ENCODE measurements around the gene KLHL26.
"Not testable (repeated sequence)": the region's sequence is repeated elsewhere in the genome, so short reads cannot be mapped to it uniquely, and the experiment has no call there.

Gene KLHL26

DNA sequence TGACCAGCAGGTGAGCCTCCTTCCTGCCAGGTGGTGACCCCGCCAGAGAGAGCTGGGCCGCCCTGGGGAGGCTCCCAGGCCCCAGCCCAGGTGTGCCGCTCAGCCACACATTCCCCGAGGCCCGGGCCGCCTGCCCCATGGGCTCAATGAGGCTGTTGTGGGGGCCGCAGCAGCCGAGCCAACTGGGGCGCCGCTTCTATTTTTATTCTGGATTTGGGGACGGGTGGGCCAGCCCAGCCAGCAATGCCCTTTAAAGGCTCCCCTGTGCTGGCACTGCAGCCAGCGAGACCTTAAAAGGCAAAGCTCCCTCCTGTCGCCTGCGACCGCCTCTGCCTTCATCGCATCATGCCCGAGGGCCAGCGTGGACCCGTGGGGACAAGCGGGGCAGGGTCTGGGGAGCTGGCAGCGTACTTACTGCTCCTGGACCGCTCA, 29.0 kb downstream of the KLHL26 start:
- DNase-seq (ENCODE audit: low read depth, low spot score): no peak

DNA sequence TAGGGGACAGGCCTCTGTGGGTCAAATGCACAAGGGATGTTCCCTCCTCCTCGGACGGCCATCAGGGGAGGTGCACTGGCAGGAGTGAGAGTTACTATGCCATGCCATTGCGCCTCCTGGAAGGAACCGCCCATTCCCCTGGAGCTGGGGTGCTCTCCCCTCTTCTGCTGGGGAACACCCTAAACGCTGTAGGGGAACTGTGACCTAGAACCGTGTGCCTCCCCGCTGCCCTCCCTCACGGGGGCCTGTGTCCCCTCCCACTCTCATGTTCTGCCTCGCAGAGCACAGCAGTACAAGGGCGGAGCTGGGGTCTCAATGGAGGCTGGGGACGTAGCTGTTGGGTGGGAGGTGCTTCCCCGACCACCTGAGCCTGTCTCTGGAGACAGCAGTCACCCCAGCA, 29.5 kb downstream of the KLHL26 start:
- DNase-seq (ENCODE audit: low read depth, low spot score): no peak

DNA sequence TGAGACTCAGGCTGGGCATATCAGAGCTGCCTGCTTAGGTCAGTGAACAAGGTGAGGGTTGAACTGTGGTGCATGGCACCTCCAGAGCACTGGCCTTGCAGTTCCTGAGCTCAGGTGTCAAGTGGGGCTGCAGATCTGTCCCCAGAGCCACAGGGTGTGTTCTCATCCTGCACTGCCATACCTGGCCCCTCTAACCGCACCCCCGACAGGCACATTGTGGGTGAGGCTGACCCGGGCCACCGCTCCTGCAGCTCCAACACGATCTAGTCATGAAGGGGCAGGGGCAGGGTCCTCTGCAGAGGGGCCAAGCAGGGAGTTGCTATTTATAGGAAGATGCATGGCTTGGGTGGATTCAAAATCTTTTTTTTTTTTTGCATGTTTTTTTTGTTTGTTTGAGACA, 30.0 kb downstream of the KLHL26 start:
- no peak for DNase-seq (ENCODE audit: low read depth, low spot score)

DNA sequence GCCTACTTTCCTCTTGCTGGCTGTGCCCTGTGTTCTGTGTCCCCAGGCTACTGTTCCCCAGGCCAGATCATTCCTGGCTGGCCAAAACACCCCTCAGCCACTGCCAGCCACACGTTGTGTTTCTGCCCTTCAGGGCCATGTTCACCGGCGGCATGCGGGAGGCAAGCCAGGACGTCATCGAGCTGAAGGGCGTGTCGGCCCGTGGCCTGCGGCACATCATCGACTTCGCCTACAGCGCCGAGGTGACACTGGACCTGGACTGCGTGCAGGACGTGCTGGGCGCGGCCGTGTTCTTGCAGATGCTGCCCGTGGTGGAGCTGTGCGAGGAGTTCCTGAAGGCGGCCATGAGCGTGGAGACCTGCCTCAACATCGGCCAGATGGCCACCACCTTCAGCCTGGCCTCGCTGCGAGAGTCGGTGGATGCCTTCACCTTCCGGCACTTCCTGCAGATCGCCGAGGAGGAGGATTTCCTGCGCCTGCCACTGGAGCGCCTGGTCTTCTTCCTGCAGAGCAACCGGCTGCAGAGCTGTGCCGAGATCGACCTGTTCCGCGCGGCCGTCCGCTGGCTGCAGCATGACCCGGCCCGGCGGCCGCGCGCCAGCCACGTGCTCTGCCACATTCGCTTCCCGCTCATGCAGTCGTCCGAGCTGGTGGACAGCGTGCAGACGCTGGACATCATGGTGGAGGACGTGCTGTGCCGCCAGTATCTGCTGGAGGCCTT, 30.9 kb downstream of the KLHL26 start:
- no peak for DNase-seq (ENCODE audit: low read depth, low spot score)

DNA sequence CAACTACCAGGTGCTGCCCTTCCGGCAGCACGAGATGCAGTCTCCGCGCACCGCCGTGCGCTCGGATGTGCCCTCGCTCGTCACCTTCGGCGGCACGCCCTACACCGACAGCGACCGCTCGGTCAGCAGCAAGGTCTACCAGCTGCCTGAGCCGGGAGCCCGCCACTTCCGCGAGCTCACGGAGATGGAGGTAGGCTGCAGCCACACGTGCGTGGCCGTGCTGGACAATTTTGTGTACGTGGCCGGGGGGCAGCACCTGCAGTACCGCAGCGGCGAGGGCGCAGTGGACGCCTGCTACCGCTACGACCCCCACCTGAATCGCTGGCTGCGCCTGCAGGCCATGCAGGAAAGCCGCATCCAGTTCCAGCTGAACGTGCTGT, 31.4 kb downstream of the KLHL26 start:
- no peak for DNase-seq (ENCODE audit: low read depth, low spot score)

DNA sequence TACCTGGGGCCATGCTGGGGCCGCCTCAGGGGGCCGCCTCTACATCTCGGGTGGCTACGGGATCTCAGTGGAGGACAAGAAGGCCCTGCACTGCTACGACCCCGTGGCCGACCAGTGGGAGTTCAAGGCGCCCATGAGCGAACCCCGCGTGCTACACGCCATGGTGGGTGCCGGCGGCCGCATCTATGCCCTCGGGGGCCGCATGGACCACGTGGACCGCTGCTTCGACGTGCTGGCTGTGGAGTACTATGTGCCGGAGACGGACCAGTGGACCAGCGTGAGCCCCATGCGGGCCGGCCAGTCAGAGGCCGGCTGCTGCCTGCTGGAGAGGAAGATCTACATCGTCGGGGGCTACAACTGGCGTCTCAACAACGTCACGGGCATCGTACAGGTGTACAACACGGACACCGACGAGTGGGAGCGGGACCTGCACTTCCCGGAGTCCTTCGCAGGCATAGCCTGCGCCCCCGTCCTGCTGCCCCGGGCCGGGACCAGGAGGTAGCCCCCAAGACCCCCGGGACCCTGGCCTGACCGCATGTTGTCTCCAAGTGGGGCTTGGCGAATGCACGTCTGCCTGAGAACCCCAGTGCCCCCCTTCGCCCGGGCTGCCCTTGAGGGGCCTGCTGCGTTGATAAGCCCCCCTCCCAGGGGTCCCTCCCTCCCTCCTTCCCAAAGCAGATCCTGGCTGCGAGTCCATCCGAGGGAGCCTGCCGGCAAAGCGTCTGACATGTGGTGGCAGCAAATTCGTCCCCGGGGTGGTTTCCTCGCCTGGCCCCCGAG, 32.1 kb downstream of the KLHL26 start:
- no peak for DNase-seq (ENCODE audit: low read depth, low spot score)

DNA sequence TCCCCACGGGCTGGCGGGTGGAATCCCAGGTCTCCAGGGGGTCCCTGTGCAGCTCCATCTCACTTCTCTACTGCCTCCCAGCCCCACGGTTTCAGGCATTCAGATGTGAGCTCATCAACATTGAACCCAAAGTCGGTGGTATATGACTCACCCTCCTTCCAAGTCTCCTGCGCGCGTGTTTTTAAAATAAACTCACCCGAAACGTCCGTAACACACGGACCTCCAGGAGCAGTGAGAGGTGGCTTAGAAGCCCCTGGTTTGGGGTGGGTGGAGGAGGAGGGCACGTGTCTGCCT, 32.6 kb downstream of the KLHL26 start:
- DNase-seq (ENCODE audit: low read depth, low spot score): no peak

DNA sequence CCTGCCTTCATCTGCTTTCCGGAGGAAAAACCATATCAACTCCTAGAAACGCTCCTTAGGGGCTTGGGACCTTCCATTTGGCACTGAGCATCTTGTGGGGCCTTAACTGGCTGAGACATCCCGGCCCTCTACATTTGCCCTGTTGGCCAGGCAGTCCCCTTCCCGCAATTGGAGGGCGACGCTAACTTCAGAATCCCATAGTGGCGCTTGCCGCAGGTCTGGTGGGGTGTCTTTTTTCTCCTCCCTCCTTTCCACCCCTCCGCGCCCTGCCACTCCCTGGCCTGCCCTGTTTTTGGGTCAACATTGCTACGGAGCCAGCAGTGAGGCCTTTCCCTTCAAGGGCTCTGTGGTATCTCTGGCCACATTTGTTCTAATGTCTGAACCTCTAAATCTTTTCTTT, 33.1 kb downstream of the KLHL26 start:
- DNase-seq (ENCODE audit: low read depth, low spot score): no peak

DNA sequence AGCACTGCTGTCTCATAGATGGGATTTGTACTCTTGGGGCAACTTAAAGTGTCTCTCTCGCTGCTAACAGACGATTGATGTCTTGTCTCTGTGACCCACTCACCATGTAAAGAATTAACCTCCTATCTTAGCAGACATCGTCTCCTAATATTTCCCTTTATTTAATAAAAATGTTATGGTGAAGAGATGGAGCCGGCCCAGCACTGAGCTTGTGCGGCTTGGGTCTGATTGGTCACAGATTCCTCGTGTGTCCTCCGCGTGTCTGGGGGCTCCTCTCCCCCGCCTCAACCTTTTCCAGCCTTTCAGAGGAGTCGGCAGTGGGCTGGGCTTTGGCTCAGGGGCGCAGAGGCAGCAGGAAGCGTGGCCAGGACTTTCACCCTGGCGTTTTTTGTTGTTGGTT, 33.5 kb downstream of the KLHL26 start:
- no peak for DNase-seq (ENCODE audit: low read depth, low spot score)

DNA sequence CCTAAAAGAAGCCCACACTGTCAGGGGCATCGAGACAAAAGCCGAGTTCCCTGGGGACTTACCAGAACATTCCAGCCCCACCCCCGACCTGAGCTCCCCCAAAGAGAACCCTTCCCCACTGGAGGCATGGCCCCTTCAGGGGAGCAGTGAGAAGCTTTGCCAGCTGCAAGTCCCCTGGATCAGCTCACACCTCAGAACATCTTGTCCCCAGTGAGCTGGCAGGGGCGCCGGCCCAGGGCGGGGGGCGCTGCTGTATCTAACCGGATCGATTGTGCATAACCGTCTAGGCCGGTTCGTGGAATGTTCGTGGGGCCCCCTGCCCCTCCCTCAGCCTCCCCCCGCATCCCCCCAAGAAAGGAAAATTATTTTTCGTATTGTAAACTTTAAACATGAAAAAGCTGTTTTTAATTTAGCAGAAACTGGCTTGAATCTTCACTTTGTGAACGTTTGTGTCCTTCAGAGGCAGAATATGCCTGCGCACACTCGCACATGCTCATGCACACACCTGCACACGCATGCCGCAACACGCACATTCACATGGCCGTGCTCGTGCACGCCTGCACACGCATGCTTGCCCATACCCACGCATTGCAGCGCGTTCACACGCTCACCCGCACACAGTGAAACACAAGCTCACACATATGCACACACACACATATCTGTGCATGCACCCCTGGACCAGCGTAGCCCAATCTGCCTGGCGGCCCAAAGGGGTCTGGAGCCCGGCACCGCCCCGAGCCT, 34.6 kb downstream of the KLHL26 start:
- no peak for DNase-seq (ENCODE audit: low read depth, low spot score)

DNA sequence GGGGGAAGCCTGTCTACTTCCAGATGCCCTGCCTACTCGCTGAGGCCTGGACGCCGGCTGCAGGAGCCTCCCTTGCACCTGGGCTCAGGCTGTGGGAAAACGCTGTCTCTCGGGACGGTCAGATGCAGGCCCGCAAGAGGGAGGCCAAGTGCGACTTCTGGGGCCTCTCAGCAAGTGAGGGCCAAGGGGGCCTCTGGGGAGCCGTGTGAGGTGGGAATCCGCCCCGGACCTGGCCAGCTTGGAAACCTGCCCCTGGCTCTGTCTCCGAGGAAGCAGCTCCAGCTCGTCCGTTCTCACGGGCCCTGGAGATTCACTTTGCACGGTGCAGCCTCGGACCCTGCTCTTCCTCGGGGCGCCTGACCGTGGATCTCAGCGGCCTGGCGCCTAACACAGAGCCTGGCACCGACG, 35.2 kb downstream of the KLHL26 start:
- DNase-seq (ENCODE audit: low read depth, low spot score): no peak

DNA sequence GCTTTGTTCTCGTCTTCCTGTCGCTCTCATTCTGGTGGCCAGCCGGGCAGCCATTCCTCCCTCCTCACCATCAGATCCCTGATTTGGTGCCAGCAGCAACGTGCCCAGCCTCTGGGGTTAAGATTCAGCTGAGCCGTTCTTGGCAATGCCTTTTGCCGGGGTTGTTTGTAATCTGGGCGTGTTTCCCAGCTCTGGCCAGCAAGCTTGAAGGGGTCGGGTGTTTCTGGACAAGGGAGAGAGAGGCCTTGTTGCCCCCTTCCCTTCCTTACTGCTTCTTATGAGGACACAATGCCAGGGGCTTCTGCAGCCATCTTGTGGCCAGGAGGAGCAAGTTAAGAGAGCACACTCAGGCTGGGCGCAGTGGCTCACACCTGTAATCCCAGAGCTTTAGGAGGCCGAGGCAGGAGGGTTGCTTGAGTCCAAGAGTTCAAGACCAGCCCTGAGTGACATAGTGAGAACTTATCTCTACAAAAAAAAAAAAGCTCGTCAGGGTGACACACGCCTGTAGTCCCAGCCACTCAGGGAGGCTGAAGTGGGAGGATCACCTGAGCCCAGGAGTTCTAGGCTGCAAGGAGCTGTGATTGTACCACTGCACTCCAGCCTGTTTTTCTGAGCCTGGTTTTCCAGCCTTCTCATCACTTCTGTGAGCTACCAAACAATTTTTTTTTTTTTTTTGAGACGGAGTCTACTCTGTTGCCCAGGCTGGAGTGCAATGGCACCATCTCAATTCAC, 35.9 kb downstream of the KLHL26 start:
- DNase-seq (ENCODE audit: low read depth, low spot score): peak; percentile 67

DNA sequence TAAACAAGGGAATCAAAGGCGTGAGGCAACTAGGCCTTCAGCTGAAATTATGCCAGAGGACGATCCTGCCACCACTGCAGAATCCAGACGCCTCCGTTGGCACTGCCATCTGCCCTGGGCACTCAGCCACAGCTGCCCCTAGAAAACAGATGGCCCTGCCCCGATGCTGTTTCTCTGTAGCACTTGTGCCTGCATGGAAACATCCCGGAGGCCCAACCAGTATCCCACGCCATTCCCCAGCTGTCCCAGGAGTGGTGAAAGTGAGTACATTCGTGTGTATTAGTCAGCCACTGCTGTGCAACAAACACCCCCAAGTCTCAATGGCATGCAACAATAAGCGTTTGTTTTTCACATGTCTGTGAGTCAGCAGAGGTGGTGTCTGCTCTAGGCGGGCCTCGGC, 37.8 kb downstream of the KLHL26 start:
- DNase-seq (ENCODE audit: low read depth, low spot score): no peak

DNA sequence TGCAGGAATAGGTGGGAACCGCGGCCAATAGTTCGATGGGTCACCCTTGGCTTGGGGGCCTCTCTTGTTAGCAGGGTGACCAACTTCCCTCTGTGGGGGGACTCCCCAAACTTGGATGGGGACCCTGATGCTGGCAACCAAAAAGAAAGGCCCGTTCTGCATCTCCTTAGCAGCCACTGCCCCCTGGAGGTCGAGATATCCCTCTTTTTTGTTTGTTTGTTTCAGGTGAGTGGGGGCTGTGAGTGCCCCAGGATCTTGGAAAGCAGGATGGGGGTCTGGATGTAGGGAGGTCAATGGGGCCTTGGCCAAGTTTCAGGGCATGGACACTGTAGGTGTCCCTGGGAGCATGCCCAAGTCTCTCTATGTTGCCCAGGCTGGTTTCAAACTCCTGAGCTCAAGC, 39.0 kb downstream of the KLHL26 start:
- peak; percentile 39 for DNase-seq (ENCODE audit: low read depth, low spot score)

DNA sequence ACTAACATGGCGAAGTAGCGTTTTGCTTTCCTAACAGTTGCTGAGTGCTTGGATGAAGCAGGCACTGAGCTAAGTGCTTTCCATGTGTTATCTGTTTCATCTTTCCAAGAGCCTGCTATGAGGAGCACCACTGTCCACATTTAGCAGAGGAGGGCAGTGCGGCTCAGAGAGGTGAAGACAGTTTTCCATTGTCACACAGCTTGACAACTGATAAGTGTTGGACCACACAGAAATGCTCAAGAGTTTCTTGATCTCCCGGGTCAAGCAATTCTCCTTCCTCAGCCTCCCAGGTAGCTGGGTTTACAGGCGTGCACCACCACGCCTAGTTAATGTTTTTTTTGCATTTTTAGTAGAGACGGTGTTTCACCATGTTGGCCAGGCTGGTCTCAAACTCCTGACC, 39.9 kb downstream of the KLHL26 start:
- no peak for DNase-seq (ENCODE audit: low read depth, low spot score)

DNA sequence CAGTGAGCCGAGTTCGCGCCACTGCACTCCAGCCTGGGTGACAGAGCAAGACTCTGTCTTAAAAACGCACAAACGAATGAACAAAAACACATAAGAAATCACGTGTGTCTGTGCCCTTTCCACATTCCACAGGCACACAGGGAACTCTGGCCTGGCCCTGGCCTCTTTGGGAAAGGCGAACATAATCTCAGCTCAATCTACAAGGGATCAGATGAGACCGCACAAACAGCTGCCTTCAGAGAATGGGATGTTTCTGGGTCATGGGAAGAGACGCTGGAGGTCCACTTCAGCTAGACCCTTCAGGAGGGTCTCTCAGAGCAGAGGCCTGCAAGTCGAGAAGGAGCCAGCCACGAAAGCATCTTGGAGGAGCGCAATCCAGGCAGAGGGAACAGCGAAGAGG, 40.3 kb downstream of the KLHL26 start:
- DNase-seq (ENCODE audit: low read depth, low spot score): no peak

DNA sequence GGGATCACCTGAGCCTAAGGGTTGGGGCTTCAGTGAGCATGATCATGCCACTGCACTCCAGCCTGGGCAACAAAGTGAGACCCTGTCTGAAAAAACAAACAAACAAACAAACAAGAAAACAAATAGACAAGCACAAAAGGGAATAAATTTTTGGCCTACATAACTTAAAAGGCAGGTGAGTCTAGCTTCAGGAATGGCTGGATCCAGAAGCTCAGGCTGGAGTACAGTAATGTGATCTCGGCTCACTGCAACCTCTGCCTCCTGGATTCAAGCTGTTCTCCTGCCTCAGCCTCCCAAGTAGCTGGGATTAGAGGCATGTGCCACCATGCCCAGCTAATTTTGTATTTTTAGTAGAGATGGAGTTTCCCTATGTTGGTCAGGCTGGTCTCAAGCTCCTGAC, 43.3 kb downstream of the KLHL26 start:
- DNase-seq (ENCODE audit: low read depth, low spot score): not testable (repeated sequence)

DNA sequence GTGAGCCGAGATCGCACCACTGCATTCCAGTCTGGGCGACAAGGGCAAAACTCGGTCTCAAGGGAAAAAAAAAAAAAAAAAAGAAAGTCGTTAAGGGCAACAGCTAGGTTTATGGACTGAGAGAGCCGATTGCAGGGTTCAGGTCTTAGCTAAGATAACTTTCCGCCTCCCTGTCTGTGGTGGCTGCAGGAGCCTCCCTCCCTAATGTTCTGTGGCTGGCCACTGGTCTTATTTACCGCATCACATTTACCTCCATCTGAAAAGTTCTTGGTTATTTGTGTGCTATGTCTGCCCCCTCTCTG, 45.9 kb downstream of the KLHL26 start:
- no peak for DNase-seq (ENCODE audit: low read depth, low spot score)

DNA sequence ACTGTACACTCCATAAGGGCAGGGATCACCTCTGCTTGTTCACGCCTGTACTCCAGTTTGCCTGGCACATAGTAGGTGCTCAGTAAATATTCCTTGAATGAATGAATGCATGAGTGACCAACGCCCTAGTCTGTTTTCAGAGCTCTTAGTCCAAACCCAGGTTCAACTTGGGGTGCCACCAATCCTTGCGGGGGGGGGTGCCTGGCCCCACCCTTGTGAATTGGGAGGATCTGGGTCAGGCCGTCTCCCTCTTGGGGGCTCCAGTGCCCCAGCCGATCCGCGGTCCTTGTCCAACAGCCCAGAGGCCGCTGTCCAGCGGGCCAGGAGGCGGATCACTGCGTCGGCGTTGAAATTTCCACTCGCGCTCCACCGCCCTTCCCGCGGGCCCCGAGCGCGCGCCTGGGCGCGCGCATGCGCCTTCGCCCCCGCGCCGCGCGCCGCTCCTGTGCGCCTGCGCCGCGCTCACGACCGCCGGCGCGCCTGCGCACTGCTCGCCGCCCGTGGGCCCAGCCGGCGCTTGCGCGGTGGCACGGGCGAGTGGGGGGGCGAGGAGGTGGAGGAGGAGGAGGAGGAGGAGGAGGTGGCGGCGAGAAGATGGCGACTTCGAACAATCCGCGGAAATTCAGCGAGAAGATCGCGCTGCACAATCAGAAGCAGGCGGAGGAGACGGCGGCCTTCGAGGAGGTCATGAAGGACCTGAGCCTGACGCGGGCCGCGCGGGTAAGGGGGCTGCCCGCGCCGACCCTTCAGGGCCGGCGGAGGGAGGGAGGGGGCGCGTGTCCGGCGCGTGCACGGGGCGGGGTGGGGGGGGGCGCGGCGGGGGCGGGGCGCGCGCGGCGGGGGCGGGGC, 46.5 kb downstream of the KLHL26 start, which contains the start of gene CRTC1:
Gene CRTC1 (plus strand): TSS at position 572 of the 849 bp plus-strand sequence. CDS start 23 bp downstream, at position 595.
- peak; percentile 79 for DNase-seq (ENCODE audit: low read depth, low spot score)

DNA sequence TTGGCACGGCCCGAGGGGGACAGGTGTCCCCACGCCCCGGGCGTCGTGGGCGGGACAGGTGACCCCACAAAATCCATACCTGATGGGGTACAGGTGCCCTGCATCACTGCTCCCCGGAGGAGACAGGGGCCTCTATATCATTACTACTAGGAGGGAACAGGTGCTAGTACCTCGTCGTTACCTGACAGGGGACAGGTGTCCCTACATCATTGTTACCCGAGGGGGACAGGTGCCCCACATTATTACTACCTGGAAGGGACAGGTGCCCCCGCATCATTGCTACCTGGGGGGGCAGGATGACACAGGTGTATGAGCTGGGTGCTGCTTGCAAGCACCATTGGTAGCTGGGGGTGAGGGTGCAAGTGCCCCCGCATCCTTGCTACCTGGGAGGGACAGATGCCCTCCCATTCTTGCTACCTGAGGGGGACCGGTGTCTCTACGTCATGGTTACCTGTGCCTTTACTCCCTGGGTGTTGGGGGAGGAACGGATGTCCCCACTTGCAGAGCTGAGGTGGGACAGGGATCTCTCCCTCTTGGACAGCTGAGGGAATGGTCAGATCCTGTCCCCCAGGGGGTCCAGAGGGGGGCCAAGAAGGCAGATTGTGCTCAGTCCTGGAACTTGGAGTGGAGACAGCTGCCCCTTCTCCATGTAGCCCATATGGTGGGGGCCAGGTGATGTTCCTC, 47.3 kb downstream of the KLHL26 start:
- no peak for DNase-seq (ENCODE audit: low read depth, low spot score)

DNA sequence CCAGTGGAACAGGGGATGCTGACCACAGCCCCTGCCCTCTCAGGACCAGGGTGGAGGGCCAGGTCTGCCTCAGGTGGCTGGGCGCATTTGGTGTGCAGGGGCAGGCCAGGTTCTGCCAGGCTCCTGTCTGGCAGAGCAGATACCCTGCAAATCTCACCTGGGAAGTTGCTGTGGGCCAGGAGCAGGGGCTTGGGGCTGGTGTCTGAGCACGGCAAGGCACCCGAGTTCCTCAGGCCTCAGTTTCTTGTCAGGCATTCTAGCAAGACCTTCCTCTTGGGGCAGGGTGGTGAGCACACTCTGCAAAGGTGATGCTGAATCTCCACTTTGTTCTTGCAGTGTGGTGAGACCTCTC, 47.8 kb downstream of the KLHL26 start:
- no peak for DNase-seq (ENCODE audit: low read depth, low spot score)
